ENCODE data around the gene CCDC47.

- no peak for TF ChIP-seq CTCF (conservative IDR thresholded peaks at IDR 0.05; ENCODE audit: low read depth, low read length)
- TF ChIP-seq EZH2 (IDR thresholded peaks at IDR 0.05; ENCODE audit: low read length, unreplicated experiment) = no peak
- TF ChIP-seq EZH2phosphoT487 (IDR thresholded peaks at IDR 0.05; ENCODE audit: borderline replicate concordance, low read length) = no peak
Measured at GRCh38 chr17:63817736-63818385, 44.5 kb upstream of the CCDC47 start.
